ENCODE data around the gene WDFY4. TPM values are rescaled to one million over a fixed set of nuclear protein-coding genes. Genes with fewer than 3 reads are reported as not detected.

WDFY4 gene
- total RNA-seq, 1 experiment from 2014 or later: not detected

- H3K27ac ChIP-seq (ENCODE audit: insufficient read length, low read depth, low read length): no peak overlapping the region
- WGBS (ENCODE audit: extremely low coverage, insufficient read length, low lambda C conversion rate): no CpG with 5 or more reads among the region's 3 CpGs
- peaks cover 0 to 2% (median 0%) of the 10 kb centered on the region in 3 experiments; a peak in 1 of 7 replicates for H3K36me3 Mint-ChIP-seq (ENCODE audit: insufficient read depth in 1 of 3, low read depth in 3 of 3)
- no peak overlapping the region; the same call in 1 of the 2 replicates for H3K14ac ChIP-seq (ENCODE audit: insufficient read depth, low read length)
- H2BK12ac ChIP-seq (ENCODE audit: insufficient read length, low read depth, low read length): no peak overlapping the region
- H3T11ph ChIP-seq (ENCODE audit: low read length): no peak overlapping the region
- no peak overlapping the region for H2AK5ac ChIP-seq (ENCODE audit: insufficient read length, low read length)
- no peak overlapping the region for H4K8ac ChIP-seq (replicated peaks; ENCODE audit: insufficient read length, low read depth, low read length)
- H3K27ac Mint-ChIP-seq: no peak overlapping the region
- no peak overlapping the region for H3K9ac ChIP-seq (ENCODE audit: extremely low read depth, insufficient read length, low read length)
- H3K79me1 ChIP-seq (ENCODE audit: insufficient read depth, low read depth, low read length, poor library complexity, severe bottlenecking): no peaks in the 10 kb centered on the region
- H3K9me3 ChIP-seq (ENCODE audit: control insufficient read depth, low read depth, low read length): no peaks in the 10 kb centered on the region
- H3K27me3 ChIP-seq (ENCODE audit: insufficient read depth, low read length): peaks cover 4% of the 10 kb centered on the region; the same call in 1 of the 2 replicates
- no peak overlapping the region for H2AFZ ChIP-seq (ENCODE audit: low read length)
- no peak overlapping the region for H4K5ac ChIP-seq (ENCODE audit: insufficient read length, low read depth, low read length)
- no peak for DNase-seq
- H3K4ac ChIP-seq (ENCODE audit: low read depth, low read length): no peak overlapping the region
- no peak overlapping the region for H2BK5ac ChIP-seq (ENCODE audit: insufficient read length, low read length)
- H3K4me1 Mint-ChIP-seq: peaks cover 8 to 10% of the 10 kb centered on the region in 2 experiments
- TF ChIP-seq CTCF (conservative IDR thresholded peaks at IDR 0.05): no peak
- H3K23ac ChIP-seq (ENCODE audit: insufficient read length, low read depth, low read length): no peak overlapping the region
- H4K91ac ChIP-seq (ENCODE audit: insufficient read length, low read depth, low read length): no peak overlapping the region
- no peak overlapping the region for H3K18ac ChIP-seq (ENCODE audit: insufficient read length, low read depth, low read length)
- H3K79me2 ChIP-seq (ENCODE audit: insufficient read depth, low read length): no peaks in the 10 kb centered on the region
- no peak overlapping the region for H3K56ac ChIP-seq (ENCODE audit: insufficient read length, low read depth, low read length)
- no peak overlapping the region for H3K4me3 Mint-ChIP-seq
- H2BK20ac ChIP-seq (ENCODE audit: low read depth, low read length, poor library complexity, severe bottlenecking): no peak overlapping the region
- peaks cover 3% of the 10 kb centered on the region for H4K20me1 ChIP-seq (ENCODE audit: control insufficient read depth, insufficient read depth, insufficient read length)
- H3K9me3 Mint-ChIP-seq: peaks cover 3 to 6% of the 10 kb centered on the region in 2 experiments; a peak in 1 of 5 replicates
- peaks cover 12% of the 10 kb centered on the region for H3K27me3 Mint-ChIP-seq (ENCODE audit: low read depth)
- no peak overlapping the region for H2BK120ac ChIP-seq (ENCODE audit: low read depth, low read length, poor library complexity, severe bottlenecking)
- no peak overlapping the region for H3K4me2 ChIP-seq (ENCODE audit: insufficient read depth, insufficient read length, low read length)
- no peaks in the 10 kb centered on the region for H3K4me1 ChIP-seq (ENCODE audit: insufficient read depth, low read length)
- H3K23me2 ChIP-seq (ENCODE audit: insufficient read length, low read depth, low read length, poor library complexity, severe bottlenecking): no peaks in the 10 kb centered on the region
- no peak overlapping the region for H2BK15ac ChIP-seq (ENCODE audit: low read depth, low read length)
Measured at GRCh38 chr10:48813825-48814224, 129.2 kb downstream of the WDFY4 start.

Data from H9 (cell line).